Measurements from ENCODE around the gene EEF2KMT. TPM values are rescaled to one million over a fixed set of nuclear protein-coding genes. Genes with fewer than 3 reads are reported as not detected.
A peak's percentile ranks its signal among the peaks of the same experiment; 100 is the strongest.
"Not testable (repeated sequence)": the region's sequence is repeated elsewhere in the genome, so short reads cannot be mapped to it uniquely, and the experiment has no call there.

Gene EEF2KMT
- total RNA-seq, 1 donor from 2014 or later: 4.8 TPM

DNA sequence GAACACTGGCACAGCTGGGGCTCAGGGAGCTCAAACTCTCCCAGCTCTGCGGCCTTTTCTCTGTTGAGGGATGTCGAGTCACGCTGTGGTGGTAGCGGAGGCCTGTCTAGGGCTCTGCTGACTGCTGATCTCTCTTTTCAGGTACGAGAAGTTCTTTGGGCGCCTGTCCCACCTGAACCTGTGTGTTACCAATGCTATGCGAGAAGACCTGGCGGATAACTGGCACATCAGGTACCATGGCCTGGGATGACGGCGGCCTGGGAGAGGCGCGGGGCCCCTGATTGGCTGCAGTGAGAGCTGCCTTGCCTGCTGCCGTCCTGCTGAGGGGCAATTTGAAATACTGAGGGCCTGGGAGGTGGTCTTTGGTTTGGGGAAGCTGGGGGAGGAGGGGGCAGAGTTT lies 20.3 kb downstream of the EEF2KMT start:
- peak; percentile 20 for DNase-seq
- no peak for ATAC-seq (ENCODE audit: poor library complexity)
- intact Hi-C loops (cut with DNase I): no loop called here

DNA sequence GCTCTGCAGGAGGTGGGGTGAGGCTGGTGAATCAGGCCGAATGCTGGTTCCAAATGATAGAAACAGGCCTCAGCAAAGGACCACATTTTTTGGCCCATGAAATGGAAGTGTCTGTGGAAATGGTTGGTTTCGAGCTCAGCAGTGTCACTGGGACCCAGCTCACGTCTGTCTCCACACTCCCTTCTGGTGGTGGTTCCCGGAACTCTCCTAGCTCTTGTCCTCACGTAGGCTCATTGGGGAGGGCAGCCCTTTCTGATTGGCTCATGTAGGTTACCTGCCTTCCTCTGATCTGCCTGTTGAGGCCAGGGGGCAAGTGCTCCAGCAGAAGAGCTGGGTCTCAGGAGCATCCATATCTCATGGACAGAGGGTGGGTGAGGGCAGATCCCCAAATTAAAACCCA lies 22.0 kb downstream of the EEF2KMT start:
- DNase-seq: no peak
- intact Hi-C loops (cut with DNase I): no loop called here
- ATAC-seq (ENCODE audit: poor library complexity): no peak

DNA sequence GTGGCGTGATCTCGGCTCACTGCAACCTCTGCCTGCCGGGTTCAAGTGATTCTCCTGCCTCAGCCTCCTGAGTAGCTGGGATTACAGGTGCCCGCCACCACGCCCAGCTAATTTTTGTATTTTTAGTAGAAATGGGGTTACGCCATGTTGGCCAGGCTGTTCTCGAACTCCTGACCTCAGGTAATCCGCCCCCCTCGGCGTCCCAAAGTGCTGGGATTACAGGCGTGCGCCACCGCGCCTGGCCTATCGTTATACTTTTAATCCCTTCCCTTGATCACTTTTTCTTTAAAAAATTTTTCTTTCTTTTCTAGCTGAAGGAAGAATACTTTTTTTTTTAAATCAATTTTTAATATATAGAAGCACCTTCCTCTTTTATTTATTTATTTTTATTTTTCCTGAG lies 23.8 kb downstream of the EEF2KMT start:
- DNase-seq: peak; percentile 22
- ATAC-seq (ENCODE audit: poor library complexity); intact Hi-C loops (cut with DNase I): not testable (repeated sequence)

DNA sequence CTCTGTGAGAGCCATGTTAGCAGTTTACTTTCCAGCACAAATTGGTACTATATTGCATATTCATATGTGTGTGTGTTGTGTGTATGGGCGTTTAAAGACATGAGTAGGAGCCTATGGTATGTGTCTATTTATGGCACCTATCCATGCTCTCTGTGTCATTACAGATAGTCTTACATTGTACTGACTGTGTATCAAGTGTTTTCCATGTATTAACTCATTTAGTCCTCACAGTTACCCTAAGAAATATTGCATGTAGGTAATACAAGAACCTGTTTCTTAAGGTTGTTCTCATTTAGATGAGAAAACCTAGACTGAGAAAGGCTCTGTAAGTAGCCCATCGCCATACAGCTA lies 24.3 kb downstream of the EEF2KMT start:
- intact Hi-C loops (cut with DNase I): no loop called here
- ATAC-seq (ENCODE audit: poor library complexity) (no peak), DNase-seq (no peak)

DNA sequence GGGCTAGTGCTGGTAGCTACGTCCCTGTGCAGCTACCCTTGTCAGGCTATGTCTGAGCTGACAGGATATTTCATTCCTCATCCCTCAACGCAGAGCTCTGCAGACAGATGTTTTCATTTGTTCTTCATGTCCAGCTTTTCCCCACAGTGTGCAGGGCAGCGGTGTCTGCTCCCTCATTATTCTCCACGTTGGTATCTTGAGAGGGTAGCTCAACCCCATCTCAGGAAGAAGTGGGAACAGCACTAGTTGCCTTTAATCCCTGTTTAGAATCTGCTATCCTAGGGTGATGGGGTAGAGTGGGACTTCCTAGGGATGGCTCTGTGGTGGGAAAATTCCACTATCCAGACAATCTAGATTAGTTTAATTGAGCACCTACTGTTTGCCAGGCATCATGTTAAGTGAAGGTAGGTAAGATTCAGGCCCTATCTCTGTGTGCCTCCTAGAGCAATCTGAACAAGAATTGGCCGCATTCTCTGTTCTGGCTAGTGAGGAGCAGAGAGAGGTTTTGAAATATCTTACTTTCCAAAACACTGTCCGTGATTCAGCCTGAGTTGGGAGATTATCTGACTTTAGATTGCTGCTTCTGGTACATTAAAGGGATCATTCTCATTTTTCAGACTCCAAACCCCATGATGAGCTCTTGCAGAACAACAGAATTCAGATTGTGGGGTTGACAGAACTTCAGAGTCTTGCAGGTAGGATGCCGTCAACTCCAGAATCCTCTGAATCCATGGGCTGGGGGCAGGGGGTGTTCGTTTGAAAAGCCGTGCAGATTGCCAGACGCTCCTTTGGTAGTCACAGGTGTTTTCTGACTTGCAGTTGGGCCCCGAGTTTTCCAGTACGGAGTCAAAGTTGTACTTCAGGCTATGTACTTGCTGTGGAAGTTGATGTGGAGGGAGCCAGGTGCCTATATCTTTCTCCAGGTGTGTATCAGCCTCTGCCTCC lies 25.0 kb downstream of the EEF2KMT start:
- ATAC-seq (ENCODE audit: poor library complexity) (no peak), DNase-seq (peak; percentile 22)
- intact Hi-C loops (cut with DNase I): no loop called here

DNA sequence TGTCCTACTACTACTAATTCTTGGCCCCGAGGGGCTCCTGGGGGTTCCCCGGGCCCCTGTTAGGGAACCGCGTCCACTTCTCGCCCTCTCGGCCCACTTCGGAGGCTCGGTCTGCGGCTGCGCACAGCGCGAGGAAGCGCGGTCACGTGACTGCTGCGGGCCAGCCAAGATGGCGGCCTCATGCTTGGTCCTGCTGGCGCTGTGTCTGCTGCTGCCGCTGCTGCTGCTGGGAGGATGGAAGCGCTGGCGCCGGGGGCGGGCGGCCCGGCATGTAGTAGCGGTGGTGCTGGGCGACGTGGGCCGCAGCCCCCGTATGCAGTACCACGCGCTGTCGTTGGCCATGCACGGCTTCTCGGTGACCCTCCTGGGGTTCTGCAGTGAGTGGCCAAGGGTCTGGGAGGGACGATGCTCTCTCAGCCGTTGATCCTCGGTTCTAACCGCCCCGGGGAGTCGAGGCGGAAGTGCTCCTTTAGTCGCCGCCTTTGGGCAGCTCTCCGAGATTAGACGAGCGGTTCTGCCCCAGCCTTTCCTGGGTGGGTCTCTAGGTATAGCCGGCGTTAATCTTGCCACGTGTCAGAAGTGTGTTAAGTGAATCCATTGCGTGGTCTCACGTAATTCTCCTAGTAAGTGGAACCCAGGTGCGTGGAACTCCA lies 25.8 kb downstream of the EEF2KMT start, which contains the start of gene ALG1:
ALG1 (plus strand) TSS at position 163 of the 653 bp plus-strand sequence; CDS start at position 170, 7 bp downstream.
- peak; percentile 97 for ATAC-seq (ENCODE audit: poor library complexity)
- intact Hi-C loops (cut with DNase I): no loop called here

DNA sequence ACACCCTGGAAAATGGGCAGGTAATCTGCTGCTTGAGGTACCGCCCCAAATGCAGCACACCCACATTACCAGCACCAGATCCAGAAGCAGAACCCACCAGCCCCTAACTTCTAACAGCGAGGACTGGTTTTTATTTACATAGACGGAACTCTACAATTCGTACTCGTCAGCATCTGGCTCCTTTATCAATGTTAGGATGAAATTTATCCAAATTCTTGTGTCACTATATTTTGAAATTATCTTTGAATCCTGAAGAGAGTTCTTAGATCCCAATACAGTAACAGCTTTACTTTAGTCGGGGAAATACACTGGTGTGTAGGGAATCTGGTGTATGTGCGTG lies 26.3 kb downstream of the EEF2KMT start:
- intact Hi-C loops (cut with DNase I): no loop called here
- no peak for ATAC-seq (ENCODE audit: poor library complexity)

More for the DNA sequence above, 25.8 kb downstream of the EEF2KMT start, which contains the start of gene ALG1:
- DNase-seq: peak; percentile 95

DNA sequence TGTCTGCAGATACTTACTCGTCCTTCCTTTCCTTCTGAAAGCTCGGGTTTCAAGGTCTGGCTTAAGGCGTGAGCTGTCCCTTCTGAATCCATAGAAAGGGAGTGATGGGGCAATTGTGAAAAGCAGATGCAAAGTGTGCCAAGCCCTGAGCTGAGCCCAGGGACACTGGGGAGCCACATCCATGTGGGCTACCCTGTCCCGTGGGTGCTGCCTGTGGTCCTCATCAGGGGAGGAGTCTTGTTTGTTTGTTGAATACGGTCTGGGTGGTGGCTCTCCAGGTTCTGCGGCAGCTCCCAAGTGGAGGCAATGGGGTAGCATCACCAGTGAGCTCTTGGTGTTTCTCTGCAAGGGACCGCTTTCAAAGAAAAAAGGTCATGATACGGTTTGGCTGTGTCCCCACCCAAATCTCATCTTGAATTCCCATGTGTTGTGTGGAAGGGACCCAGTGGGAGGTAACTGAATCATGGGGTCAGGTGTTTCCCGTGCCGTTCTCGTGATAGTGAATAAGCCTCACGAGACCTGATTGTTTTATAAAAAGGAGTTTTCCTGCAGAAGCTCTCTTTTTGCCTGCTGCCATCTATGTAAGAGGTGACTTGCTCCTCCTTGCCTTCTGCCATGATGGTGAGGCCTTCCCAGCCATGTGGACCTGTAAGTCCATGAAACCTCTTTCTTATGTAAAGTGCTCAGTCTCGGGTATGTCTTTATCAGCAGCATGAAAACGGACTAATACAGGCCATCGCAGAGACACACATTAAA lies 27.0 kb downstream of the EEF2KMT start:
- ATAC-seq (ENCODE audit: poor library complexity) (no peak), DNase-seq (peak; percentile 8)
- intact Hi-C loops (cut with DNase I): no loop called here

More for the DNA sequence above, 26.3 kb downstream of the EEF2KMT start:
- no peak for DNase-seq

DNA sequence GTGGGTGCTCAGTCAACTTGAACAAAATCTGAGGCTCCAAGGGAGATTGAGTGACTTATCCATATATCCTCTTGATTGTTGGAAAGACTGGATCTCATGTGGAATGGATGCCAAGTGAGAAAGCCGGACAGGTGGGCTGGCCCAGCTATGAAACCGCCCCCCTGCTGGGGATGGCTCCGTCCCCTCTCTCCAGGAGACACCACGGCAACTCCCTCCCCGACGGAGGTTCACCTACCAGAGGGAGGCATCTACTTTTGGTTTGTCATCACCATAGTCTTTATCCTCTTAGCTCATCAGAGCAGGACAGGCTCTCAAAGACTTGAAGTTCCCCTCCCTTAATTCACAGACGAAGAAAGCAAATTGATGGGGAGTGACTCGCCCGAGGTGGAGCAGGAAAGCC lies 27.7 kb downstream of the EEF2KMT start:
- DNase-seq: peak; percentile 18
- intact Hi-C loops (cut with DNase I): no loop called here
- ATAC-seq (ENCODE audit: poor library complexity): no peak

DNA sequence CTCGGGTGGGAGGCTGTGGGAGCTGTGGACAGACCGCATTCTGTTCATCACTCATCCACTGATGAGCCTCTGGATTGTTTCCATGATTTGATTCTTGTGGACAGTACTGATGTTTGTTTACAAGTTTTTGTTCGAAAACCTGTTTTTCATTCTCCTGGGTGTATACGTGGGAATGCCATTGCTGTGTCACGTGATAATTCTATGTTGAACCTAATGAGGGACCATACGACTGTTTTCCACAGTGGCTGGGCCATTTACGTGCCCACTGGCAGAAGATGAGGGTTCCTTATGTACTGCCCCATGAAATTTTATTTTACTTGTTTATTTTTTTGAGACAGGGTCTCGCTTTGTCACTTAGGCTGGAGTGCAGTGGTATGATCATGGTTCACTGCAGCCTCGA lies 28.5 kb downstream of the EEF2KMT start:
- intact Hi-C loops (cut with DNase I): no loop called here
- ATAC-seq (ENCODE audit: poor library complexity) (no peak), DNase-seq (peak; percentile 6)

DNA sequence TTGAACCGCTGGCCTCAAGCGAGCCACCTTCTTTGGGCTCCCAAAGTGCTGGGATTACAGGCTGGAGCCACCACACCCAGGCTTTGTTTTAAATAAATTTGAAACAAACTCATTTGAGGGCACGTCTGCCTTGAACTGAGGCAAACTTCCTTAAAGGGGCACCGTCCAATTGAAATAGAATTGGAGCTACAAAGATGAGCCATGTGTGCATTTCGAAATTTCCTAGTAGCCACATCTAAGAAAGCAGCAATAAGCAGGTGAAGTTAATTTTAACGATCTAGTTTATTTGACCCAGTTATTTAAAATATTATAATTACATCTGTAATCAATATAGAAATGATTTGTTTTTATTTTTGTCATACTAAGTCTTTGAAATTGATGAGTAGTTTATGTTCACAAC lies 31.1 kb downstream of the EEF2KMT start:
- no peak for DNase-seq
- no peak for ATAC-seq (ENCODE audit: poor library complexity)
- intact Hi-C loops (cut with DNase I): no loop called here

DNA sequence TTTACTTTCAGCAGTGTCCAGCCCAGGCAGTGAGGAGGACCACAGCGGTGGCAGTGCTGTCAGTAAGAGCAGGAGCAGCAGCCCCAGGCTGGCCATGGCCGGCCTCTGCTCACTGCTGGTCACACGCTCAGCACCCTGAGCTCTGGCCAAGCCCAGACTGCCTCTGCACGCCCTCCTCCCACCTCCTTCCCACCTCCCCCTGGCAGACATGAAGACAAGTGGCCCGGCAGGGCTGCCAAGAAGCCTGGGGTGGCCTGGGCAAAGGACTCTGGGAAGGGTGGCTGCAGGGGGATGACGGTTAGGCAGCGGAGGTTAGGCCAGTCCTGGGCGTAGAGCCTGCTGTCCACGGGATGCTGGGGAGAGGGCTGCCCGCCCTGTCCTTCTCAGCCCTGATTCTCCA lies 31.8 kb downstream of the EEF2KMT start, which contains the start of gene C16orf89:
C16orf89 (minus strand) TSS at position 144 of the 400 bp plus-strand sequence; CDS start at position 96, 48 bp downstream.
- intact Hi-C loops (cut with DNase I): no loop called here
- DNase-seq (peak; percentile 57), ATAC-seq (ENCODE audit: poor library complexity) (no peak)

DNA sequence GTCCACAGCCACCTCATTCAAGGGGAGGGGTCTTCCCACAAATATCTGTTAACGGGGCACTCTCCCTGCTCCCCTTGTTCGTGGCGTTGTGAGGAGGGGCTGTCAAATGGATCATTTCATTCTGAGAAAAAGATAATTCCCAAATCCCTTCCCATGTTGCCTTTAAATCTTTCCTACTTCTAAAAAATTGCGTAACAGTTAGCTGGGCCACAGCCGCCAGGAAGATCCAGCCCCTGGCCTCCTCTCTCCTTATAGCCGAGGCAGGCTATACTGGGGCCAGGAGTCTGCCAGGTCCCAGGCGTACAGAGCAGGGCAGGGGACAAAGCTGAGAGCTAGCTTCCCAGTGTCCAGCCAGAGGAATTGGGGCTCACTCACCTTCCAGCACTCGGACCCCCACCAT lies 32.3 kb downstream of the EEF2KMT start:
- intact Hi-C loops (cut with DNase I): no loop called here
- ATAC-seq (ENCODE audit: poor library complexity): peak; percentile 46
- DNase-seq: peak; percentile 36

DNA sequence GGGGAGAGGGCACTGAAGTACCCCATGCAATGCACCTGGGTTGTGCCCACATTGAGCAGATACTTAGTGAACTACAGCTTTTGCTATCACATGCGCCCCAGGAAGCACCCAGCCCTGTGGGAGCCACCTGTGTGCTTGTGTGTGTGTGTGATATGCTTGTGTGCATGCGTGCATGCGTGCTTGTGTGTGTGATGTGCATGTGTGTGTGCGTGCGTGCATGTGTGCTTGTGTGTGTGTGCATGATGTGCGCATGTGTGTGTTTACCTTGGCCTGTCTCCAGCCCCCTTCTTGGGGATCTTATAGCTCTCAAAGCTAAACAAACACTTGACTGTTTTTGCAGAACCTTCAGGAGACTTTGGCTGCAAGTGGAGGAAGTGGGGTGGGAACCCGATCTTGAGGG lies 32.7 kb downstream of the EEF2KMT start:
- DNase-seq: peak; percentile 15
- no peak for ATAC-seq (ENCODE audit: poor library complexity)
- intact Hi-C loops (cut with DNase I): no loop called here

DNA sequence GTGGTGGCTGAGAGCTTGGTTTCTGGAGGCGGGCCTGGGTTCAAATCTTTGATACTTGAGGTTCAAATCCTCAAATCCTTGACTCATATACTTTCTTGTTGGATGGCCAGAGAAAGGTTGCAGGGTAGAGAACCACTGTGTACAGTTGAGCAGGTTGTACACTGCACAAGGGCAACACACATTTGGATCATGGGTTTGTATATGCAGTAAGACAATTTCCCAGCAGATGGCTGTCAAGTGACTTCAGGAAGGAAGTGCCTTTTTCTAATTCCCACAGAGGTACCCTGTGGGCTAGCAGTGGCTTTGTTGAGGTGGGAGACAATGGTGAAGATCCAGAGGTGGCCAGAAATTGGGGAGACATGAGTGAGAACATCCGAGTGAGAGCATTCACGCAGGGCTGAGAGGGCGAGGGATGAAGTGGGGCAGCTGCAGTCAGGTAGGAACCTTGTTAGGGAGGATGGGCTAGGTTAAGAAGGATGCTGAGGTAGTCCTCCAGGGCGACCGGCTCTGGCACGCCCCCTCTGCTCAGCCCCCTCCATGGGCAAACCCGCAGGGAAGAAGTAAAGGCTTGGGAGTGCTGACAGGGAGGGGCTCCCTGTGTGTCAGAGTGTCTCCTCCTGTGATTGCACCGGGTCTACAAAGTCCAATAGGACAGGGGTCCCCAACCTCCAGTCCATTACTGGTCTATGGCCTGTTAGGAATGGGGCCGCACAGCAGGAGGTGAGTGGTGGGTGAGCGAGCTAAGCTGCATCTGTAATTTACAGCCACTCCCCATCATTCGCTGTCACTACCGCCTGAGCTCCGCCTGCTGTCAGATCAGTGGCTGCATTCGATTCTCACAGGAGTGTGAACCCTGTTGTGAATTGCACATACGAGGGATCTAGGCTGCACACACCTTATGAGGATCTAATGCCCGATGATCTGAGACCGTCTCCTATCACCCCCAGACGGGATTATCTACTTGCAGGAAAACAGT lies 34.5 kb downstream of the EEF2KMT start:
- intact Hi-C loops (cut with DNase I): no loop called here
- DNase-seq (peak; percentile 20), ATAC-seq (ENCODE audit: poor library complexity) (no peak)

DNA sequence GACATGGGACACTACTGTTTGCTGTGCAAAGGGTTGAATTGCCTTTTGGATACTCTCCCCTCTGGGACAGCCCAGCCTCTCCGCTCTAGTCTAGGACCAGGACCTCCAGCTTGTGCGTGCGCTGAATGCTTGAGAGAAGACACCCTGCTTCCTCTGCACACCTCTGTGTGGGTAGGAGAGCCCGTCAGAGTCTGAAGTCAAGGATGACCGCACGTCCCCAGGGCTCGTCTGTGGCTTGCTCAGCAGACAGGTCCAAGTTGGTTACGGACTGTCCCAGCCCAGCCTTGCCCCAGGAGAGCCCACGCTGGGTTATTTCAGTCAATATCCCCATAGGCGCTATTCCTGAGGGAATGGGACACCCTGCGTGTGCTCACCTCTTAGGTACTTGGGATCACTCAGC lies 35.5 kb downstream of the EEF2KMT start:
- DNase-seq (peak; percentile 25), ATAC-seq (ENCODE audit: poor library complexity) (no peak)
- intact Hi-C loops (cut with DNase I): no loop called here

DNA sequence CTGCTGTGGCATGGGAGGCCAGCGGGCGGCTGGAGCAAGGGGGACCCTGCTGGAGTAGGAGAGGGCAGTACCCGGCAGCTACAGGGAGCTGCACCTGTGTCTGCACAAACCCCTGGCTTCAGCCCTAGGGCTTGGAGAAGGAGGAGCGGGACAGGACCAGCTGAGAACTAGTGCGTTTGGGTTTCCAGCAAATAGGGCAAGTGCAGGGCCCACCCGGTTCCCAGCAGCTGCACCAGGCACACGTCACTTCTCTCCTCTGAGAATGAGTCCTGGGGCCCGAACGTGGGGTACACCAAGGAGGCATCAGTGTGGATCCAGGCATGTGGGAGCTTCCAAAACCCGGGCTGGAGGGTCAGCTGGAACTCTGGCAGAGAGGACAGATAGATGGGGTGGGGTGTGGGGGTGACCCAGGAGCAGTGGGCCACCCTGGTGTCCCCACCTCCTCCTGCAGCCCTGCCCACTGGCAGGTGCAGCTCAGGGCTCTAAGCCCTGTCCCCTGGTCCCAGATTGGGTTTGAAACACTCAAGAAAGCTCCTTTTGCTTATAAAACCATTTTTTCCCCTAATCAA lies 37.4 kb downstream of the EEF2KMT start:
- DNase-seq (peak; percentile 14), ATAC-seq (ENCODE audit: poor library complexity) (no peak)
- intact Hi-C loops (cut with DNase I): no loop called here
